ENCODE measurements around the gene CYSTM1. TPM values are rescaled to one million over a fixed set of nuclear protein-coding genes. Genes with fewer than 3 reads are reported as not detected.

Gene CYSTM1
- total RNA-seq, 1 donor from 2014 or later: 51.6 TPM

GRCh38 chr5:140239461-140239860 is 64.5 kb downstream of the CYSTM1 start:
- Histone ChIP-seq H3K9me3 (no peaks in the 10 kb centered on the region), H3K36me3 (no peaks in the 10 kb centered on the region), H3K27ac (no peak overlapping the region), H3K4me1 (peaks cover 46% of the 10 kb centered on the region), H3K27me3 (no peaks in the 10 kb centered on the region), H3K4me3 (no peak overlapping the region)
- intact Hi-C loops (cut with DNase I): no loop called here
- TF ChIP-seq POLR2A (IDR thresholded peaks at IDR 0.05): no peak
- TF ChIP-seq CTCF (IDR thresholded peaks at IDR 0.05): no peak
- TF ChIP-seq POLR2AphosphoS5 (IDR thresholded peaks at IDR 0.05; ENCODE audit: insufficient read depth in 1 of 2, low read depth in 1 of 2): no peak
- DNase-seq (ENCODE audit: extremely low spot score in 2 of 2): no peak

GRCh38 chr5:140239939-140240700 is 65.1 kb downstream of the CYSTM1 start:
- Histone ChIP-seq H3K9me3 (no peaks in the 10 kb centered on the region), H3K27ac (peak overlapping the region; percentile 63), H3K27me3 (no peaks in the 10 kb centered on the region), H3K4me3 (no peak overlapping the region), H3K36me3 (no peaks in the 10 kb centered on the region), H3K4me1 (peaks cover 52% of the 10 kb centered on the region)
- TF ChIP-seq CTCF (IDR thresholded peaks at IDR 0.05) (peak; percentile 26 to 52 (median 40)), POLR2AphosphoS5 (IDR thresholded peaks at IDR 0.05; ENCODE audit: insufficient read depth in 1 of 2, low read depth in 1 of 2) (no peak), POLR2A (IDR thresholded peaks at IDR 0.05) (no peak)
- no peak for DNase-seq (ENCODE audit: extremely low spot score in 2 of 2)
- intact Hi-C loops (cut with DNase I): loop anchor here (2.0 kb wide), 1 partner anchor 109 kb away; no protein-coding TSS in a partner anchor

- intact Hi-C loops (cut with DNase I): loop anchor here (2.0 kb wide), 1 partner anchor 108 kb away; no protein-coding TSS in a partner anchor
- peak overlapping the region; percentile 63 for H3K27ac ChIP-seq
- H3K9me3 ChIP-seq: no peaks in the 10 kb centered on the region
- H3K4me3 ChIP-seq: no peak overlapping the region
- no peaks in the 10 kb centered on the region for H3K27me3 ChIP-seq
- peaks cover 55% of the 10 kb centered on the region for H3K4me1 ChIP-seq
- DNase-seq (ENCODE audit: extremely low spot score in 2 of 2): no peak
- no peaks in the 10 kb centered on the region for H3K36me3 ChIP-seq
- peak; percentile 64 to 72 for TF ChIP-seq POLR2AphosphoS5 (IDR thresholded peaks at IDR 0.05; ENCODE audit: insufficient read depth in 1 of 2, low read depth in 1 of 2)
- TF ChIP-seq CTCF (IDR thresholded peaks at IDR 0.05): no peak
- TF ChIP-seq POLR2A (IDR thresholded peaks at IDR 0.05): no peak
Observed at GRCh38 chr5:140240987-140241706, 66.2 kb downstream of the CYSTM1 start.

- Histone ChIP-seq H3K27ac (peak overlapping the region; percentile 63), H3K4me1 (peaks cover 53% of the 10 kb centered on the region), H3K27me3 (no peaks in the 10 kb centered on the region), H3K4me3 (no peak overlapping the region), H3K9me3 (no peaks in the 10 kb centered on the region), H3K36me3 (no peaks in the 10 kb centered on the region)
- intact Hi-C loops (cut with DNase I): no loop called here
- no peak for TF ChIP-seq POLR2AphosphoS5 (IDR thresholded peaks at IDR 0.05; ENCODE audit: insufficient read depth in 1 of 2, low read depth in 1 of 2)
- DNase-seq (ENCODE audit: extremely low spot score in 2 of 2): no peak
Observed at GRCh38 chr5:140242099-140242498, 67.1 kb downstream of the CYSTM1 start.

- no peak overlapping the region for H3K27ac ChIP-seq
- H3K4me3 ChIP-seq: no peak overlapping the region
- no peaks in the 10 kb centered on the region for H3K9me3 ChIP-seq
- no peak for DNase-seq (ENCODE audit: extremely low spot score in 2 of 2)
- intact Hi-C loops (cut with DNase I): no loop called here
- H3K4me1 ChIP-seq: peaks cover 45% of the 10 kb centered on the region
- TF ChIP-seq CTCF (IDR thresholded peaks at IDR 0.05) (no peak), POLR2AphosphoS5 (IDR thresholded peaks at IDR 0.05; ENCODE audit: insufficient read depth in 1 of 2, low read depth in 1 of 2) (no peak), POLR2A (IDR thresholded peaks at IDR 0.05) (no peak)
- H3K27me3 ChIP-seq: no peaks in the 10 kb centered on the region
- H3K36me3 ChIP-seq: no peaks in the 10 kb centered on the region
Observed at GRCh38 chr5:140242890-140243585, 68.0 kb downstream of the CYSTM1 start.
